PC-9 (cell line): Measurements from ENCODE around the gene SLC26A2. TPM values are rescaled to one million over a fixed set of nuclear protein-coding genes. Genes with fewer than 3 reads are reported as not detected.

ENCODE experiments used
- BruUV-seq: library from RNA; stranded (reverse); fragments of 400-500 nt; replicated peaks from 2 replicates; lab custom pipeline; 2021; lab: Mats Ljungman, UMichigan
- CTCF ChIA-PET: fragments of 300-600 bp; sonication (Branson Sonifier 250); formaldehyde crosslinking; loops from one replicate; lab custom pipeline; 2022; ENCODE audit warnings: antibody characterized with exemption; lab: Charles Lee
- POLR2A ChIA-PET: fragments of 300-600 bp; sonication (Branson Sonifier 250); formaldehyde crosslinking; loops from one replicate; lab custom pipeline; 2022; ENCODE audit warnings: antibody characterized with exemption; ENCODE audit not compliant: unreplicated experiment; lab: Charles Lee
- DNase-seq, 2 experiments: peaks; one replicate each; pipeline versions ENCODE4 v3.0.0 to v3.0.0-alpha.2; 2015 to 2022; ENCODE audit warnings: mixed read lengths in 1 of 2
- H2AFZ ChIP-seq: fragments of 200-600 bp; sonication (generic); 2 replicates; pipeline ENCODE4 v1.8.1; 2017; ENCODE audit warnings: antibody characterized with exemption
- H3F3A ChIP-seq: fragments of 200-600 bp; sonication (generic); 2 replicates; pipeline ENCODE4 v1.8.1; 2017; ENCODE audit warnings: antibody characterized with exemption, mild to moderate bottlenecking, low read depth; ENCODE audit not compliant: insufficient read depth
- H3K27ac ChIP-seq: fragments of 200-600 bp; sonication (generic); 2 replicates; pipeline ENCODE4 v1.6.1; 2016; ENCODE audit warnings: mixed run types
- H3K27me3 ChIP-seq: fragments of 200-600 bp; sonication (generic); 2 replicates; pipeline ENCODE4 v1.6.1; 2016; ENCODE audit warnings: low read depth, mixed run types; ENCODE audit not compliant: insufficient read depth
- H3K36me3 ChIP-seq: fragments of 200-600 bp; sonication (generic); 2 replicates; pipeline ENCODE4 v1.6.1; 2016; ENCODE audit warnings: low read depth, mixed run types
- H3K4me1 ChIP-seq: fragments of 200-600 bp; sonication (generic); replicated peaks from 2 replicates; pipeline ENCODE4 v1.6.1; 2016; ENCODE audit warnings: mixed run types; ENCODE audit not compliant: insufficient read depth
- H3K4me2 ChIP-seq: fragments of 200-600 bp; sonication (generic); 2 replicates; pipeline ENCODE4 v1.6.1; 2017; ENCODE audit warnings: mixed run types
- H3K4me3 ChIP-seq: fragments of 200-600 bp; sonication (generic); 2 replicates; pipeline ENCODE4 v1.6.1; 2016; ENCODE audit warnings: mixed run types
- H3K79me2 ChIP-seq: fragments of 200-600 bp; sonication (generic); 2 replicates; pipeline ENCODE4 v1.6.1; 2017; ENCODE audit warnings: low read depth, mixed run types
- H3K9me2 ChIP-seq: fragments of 200-600 bp; sonication (generic); 2 replicates; pipeline ENCODE4 v1.8.1; 2017; ENCODE audit warnings: mild to moderate bottlenecking; ENCODE audit not compliant: insufficient read depth
- H3K9me3 ChIP-seq: fragments of 200-600 bp; sonication (generic); 2 replicates; pipeline ENCODE4 v1.8.1; 2016; ENCODE audit warnings: low read depth; ENCODE audit not compliant: insufficient read depth
- H4K20me1 ChIP-seq: fragments of 200-600 bp; sonication (generic); 2 replicates; pipeline ENCODE4 v1.8.1; 2017; ENCODE audit not compliant: insufficient read depth
- CTCF ChIP-seq: fragments of 200-600 bp; sonication (generic); conservative IDR thresholded peaks from 2 replicates; pipeline ENCODE4 v1.6.1; 2017; ENCODE audit warnings: mixed run types, antibody characterized with exemption, mild to moderate bottlenecking, moderate library complexity
- EZH2 ChIP-seq: fragments of 200-600 bp; sonication (generic); IDR thresholded peaks from 2 replicates; pipeline ENCODE4 v1.8.0; 2017; ENCODE audit warnings: antibody characterized with exemption, low read depth
- intact Hi-C: fragments of 100-400 bp; cut with micrococcal nuclease; formaldehyde crosslinking; loops from one replicate; pipeline ENCODE4 v1.10.0; 2022; ENCODE audit not compliant: unreplicated experiment
- total RNA-seq: library from RNA; stranded (reverse); gene quantifications from 2 replicates; pipeline ENCODE4 v1.2.3, GENCODE V29; 2021

The SLC26A2 gene
- total RNA-seq, 1 experiment from 2014 or later: 13.5 TPM

- Histone ChIP-seq H3K4me1 (peaks cover 52% of the 10 kb centered on the region), H3K4me3 (no peak overlapping the region), H3K36me3 (no peaks in the 10 kb centered on the region), H3K79me2 (no peaks in the 10 kb centered on the region), H3K27ac (no peak overlapping the region), H3K9me2 (no peaks in the 10 kb centered on the region), H3K27me3 (no peaks in the 10 kb centered on the region), H4K20me1 (no peaks in the 10 kb centered on the region), H3K9me3 (no peaks in the 10 kb centered on the region), H3F3A (peaks cover 26% of the 10 kb centered on the region), H3K4me2 (no peak overlapping the region), H2AFZ (no peak overlapping the region)
- ChIA-PET CTCF (interaction anchor here (0.6 kb wide), 1 partner anchor 81 kb away, joined by 3 read pairs; no protein-coding TSS in a partner anchor), POLR2A (no interaction called here)
- TF ChIP-seq EZH2 (no peak), CTCF (no peak)
- no peak for DNase-seq
- BruUV-seq: no TSS peak
- intact Hi-C loops: loop anchor here (2.0 kb wide), 1 partner anchor 27 kb away; no protein-coding TSS in a partner anchor
Observed at GRCh38 chr5:149913436-149914419, 46.8 kb upstream of the SLC26A2 start.

GRCh38 chr5:149915392-149916260 is 44.9 kb upstream of the SLC26A2 start:
- POLR2A ChIA-PET: interaction anchor here (0.7 to 1.0 kb wide), 3 partner anchors 22 to 62 kb away, joined by 3 to 11 read pairs (median 4); no protein-coding TSS in a partner anchor
- peak overlapping the region; percentile 91 for H3K27ac ChIP-seq
- no TSS peak for BruUV-seq
- no peaks in the 10 kb centered on the region for H3K36me3 ChIP-seq
- H3K9me3 ChIP-seq: no peaks in the 10 kb centered on the region
- peaks cover 26% of the 10 kb centered on the region for H3F3A ChIP-seq
- H3K4me1 ChIP-seq: peaks cover 52% of the 10 kb centered on the region
- H2AFZ ChIP-seq: no peak overlapping the region
- peak overlapping the region; percentile 67 for H3K4me2 ChIP-seq
- H3K9me2 ChIP-seq: no peaks in the 10 kb centered on the region
- no peaks in the 10 kb centered on the region for H3K27me3 ChIP-seq
- no peaks in the 10 kb centered on the region for H3K79me2 ChIP-seq
- no peak for TF ChIP-seq CTCF
- TF ChIP-seq EZH2: no peak
- CTCF ChIA-PET: no interaction called here
- no peaks in the 10 kb centered on the region for H4K20me1 ChIP-seq
- peak; percentile 73 to 94 for DNase-seq
- no peak overlapping the region for H3K4me3 ChIP-seq
- intact Hi-C loops: loop anchor here (1.0 to 5.0 kb wide), 4 partner anchors 24 to 557 kb away; partner anchors contain the start of gene SLC26A2
